Stimulated activated CD4-positive, alpha-beta T cell treated with anti-CD3 and anti-CD28 coated beads, Interleukin-2, amount 100 ng/mL, for 48 hours (primary cell): ENCODE measurements around the gene RBM34.
"Not testable (repeated sequence)": the region's sequence is repeated elsewhere in the genome, so short reads cannot be mapped to it uniquely, and the experiment has no call there.

Experiments
- DNase-seq, 2 donors: peaks; one replicate each; pipeline ENCODE4 v3.0.0-alpha.2; 2020

RBM34 gene

GRCh38 chr1:235090406-235091069 lies 70.5 kb downstream of the RBM34 start:
- DNase-seq = no peak

GRCh38 chr1:235088907-235089306 lies 72.1 kb downstream of the RBM34 start:
- no peak for DNase-seq

- DNase-seq = no peak
These were observed 72.6 kb downstream of the RBM34 start for GRCh38 chr1:235088430-235088829.

- DNase-seq = no peak
These were observed 73.1 kb downstream of the RBM34 start for GRCh38 chr1:235087906-235088305.

GRCh38 chr1:235085411-235086117 lies 75.5 kb downstream of the RBM34 start:
- DNase-seq = not testable (repeated sequence)
